ENCODE measurements around the gene CPZ.
"Not testable (repeated sequence)": the region's sequence is repeated elsewhere in the genome, so short reads cannot be mapped to it uniquely, and the experiment has no call there.

- TF ChIP-seq EP300, POLR2AphosphoS5 (IDR thresholded peaks at IDR 0.05): not testable (repeated sequence)
Measured at GRCh38 chr4:8624601-8625272, 32.2 kb downstream of the CPZ start.

Measured in gastroesophageal sphincter (tissue), 2 donors.